Body of pancreas (tissue), 4 donors: ENCODE data around the gene HERC2. TPM values are rescaled to one million over a fixed set of nuclear protein-coding genes. Genes with fewer than 3 reads are reported as not detected.

ENCODE experiments used
- ATAC-seq: fragments of 150-250 bp; one replicate; pipeline ENCODE4 v1.9.1; 2016
- DNase-seq, 4 donors: peaks; one replicate each; pipeline ENCODE4 v3.0.0-alpha.2; 2019
- H3K27ac ChIP-seq, 4 donors: fragments of 200-600 bp; sonication (generic); 1 replicate in 3 of 4; 2 replicates in 1 of 4; pipeline versions ENCODE4 v1.5.1 to v1.6.1; 2016 to 2019; ENCODE audit warnings: mild to moderate bottlenecking in 1 of 4, mixed read lengths in 1 of 4, moderate library complexity in 1 of 4
- H3K27me3 ChIP-seq, 2 donors: fragments of 200-600 bp; sonication (generic); one replicate each; pipeline ENCODE4 v1.6.0; 2016; ENCODE audit warnings: mild to moderate bottlenecking in 1 of 2
- H3K36me3 ChIP-seq, 2 donors: fragments of 200-600 bp; sonication (generic); replicated peaks in 1 of 2; 2 replicates each; pipeline ENCODE4 v1.5.1; 2016; ENCODE audit warnings: low read depth in 2 of 2; ENCODE audit not compliant: insufficient read depth in 1 of 2
- H3K4me1 ChIP-seq: fragments of 200-600 bp; sonication (generic); one replicate; pipeline ENCODE4 v1.6.0; 2016
- H3K4me3 ChIP-seq, 2 donors: fragments of 200-600 bp; sonication (generic); 1 replicate in 1 of 2; 2 replicates in 1 of 2; pipeline ENCODE4 v1.5.1; 2016 to 2019
- H3K9me3 ChIP-seq, 3 donors: fragments of 200-600 bp; sonication (generic); 1 replicate in 2 of 3; 2 replicates in 1 of 3; pipeline ENCODE4 v1.5.1; 2016
- CTCF ChIP-seq, 7 experiments: fragments of 450-650 bp in 4 of 7; fragments of 200-600 bp in 3 of 7; sonication (generic) in 3 of 7; IDR thresholded peaks; one replicate each; pipeline ENCODE4 v1.5.1; 2016 to 2019; ENCODE audit warnings: antibody characterized with exemption in 7 of 7
- POLR2A ChIP-seq, 3 donors: fragments of 450-650 bp; IDR thresholded peaks; one replicate each; pipeline ENCODE4 v1.6.1; 2016; ENCODE audit warnings: antibody characterized with exemption in 3 of 3, mild to moderate bottlenecking in 2 of 3
- WGBS, 2 donors: methylation state at CpG; one replicate each; pipeline ENCODE4 v1.1.5; 2017; 5-methylcytosine and 5-hydroxymethylcytosine counted together
- intact Hi-C: fragments of 100-400 bp; cut with DNase I; formaldehyde crosslinking; loops from one replicate; pipeline ENCODE4 v1.15.1; 2023
- total RNA-seq, 2 donors: library from RNA; depleted of rRNA; stranded (reverse); fragments of >200 nt; gene quantifications; one replicate each; pipeline ENCODE4 v1.1.0, GENCODE V29; 2016

Gene HERC2
- total RNA-seq, 2 donors from 2014 or later, result 36.3 to 76.5 TPM

GRCh38 chr15:28114721-28115622, 207.0 kb downstream of the HERC2 start:
- Histone ChIP-seq H3K27me3 (no peaks in the 10 kb centered on the region), H3K4me3 (no peak overlapping the region), H3K27ac (no peak overlapping the region), H3K9me3 (no peaks in the 10 kb centered on the region), H3K36me3 (peaks cover 0 to 26% of the 10 kb centered on the region in 2 donors), H3K4me1 (no peaks in the 10 kb centered on the region)
- intact Hi-C loops, result loop anchor here (10.0 kb wide), 1 partner anchor 1220 kb away; no protein-coding TSS in a partner anchor
- ATAC-seq (no peak), DNase-seq (no peak)
- 94 to 97% methylated on average over 18 to 23 of the region's 23 CpGs for WGBS, 2 donors
- TF ChIP-seq POLR2A (IDR thresholded peaks at IDR 0.05) (no peak), CTCF (IDR thresholded peaks at IDR 0.05) (no peak)

DNA sequence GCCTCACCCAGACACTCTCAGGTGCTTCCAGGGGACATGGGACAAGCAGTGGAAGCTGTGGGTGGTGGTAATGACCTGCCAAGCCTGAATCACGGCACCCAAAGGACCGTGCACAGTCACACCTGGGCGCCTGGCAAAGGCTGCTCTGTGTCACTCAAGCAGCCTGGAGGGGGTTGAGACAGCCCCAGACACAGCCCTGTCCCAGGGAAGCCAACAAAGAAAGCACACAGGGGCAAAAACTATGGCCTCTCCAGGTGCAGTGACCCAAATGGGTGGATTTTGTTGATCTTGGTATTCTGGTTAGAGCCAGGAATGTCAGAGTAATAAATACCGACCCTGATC, 207.9 kb downstream of the HERC2 start:
- ATAC-seq, result no peak
- DNase-seq, result no peak

DNA sequence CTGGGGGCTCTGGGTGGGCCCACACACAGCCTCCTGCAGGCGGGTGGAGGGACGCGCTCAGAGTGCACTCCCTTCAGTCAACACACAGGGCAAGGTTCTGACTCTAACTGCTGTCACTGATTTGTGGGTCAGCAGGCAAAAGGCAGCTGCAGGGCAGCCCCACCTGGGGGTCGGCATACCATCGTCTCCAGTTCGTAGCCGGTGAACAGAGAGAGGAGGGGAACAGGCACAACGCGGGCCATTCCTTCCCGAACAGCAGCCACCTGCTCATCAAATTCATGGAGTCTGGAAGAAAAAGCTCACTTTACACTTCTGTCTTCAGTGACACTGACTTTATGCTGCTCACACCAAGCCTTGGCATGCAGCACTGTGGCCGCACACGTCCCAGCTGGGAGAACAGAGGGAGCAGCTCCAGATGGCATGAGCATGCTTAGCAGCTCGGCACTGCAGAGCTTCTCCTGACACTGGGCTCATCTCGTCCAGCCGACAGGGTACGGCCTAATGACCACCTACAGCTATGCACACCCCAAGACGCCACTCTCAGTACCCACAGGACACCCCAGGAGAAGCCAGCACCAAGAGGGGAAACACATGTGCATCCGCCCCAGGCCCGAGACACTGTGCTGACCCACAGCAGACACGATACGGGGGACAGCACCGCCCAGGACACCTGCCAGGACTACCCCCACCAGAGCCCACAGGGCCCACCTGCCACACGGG, 208.4 kb downstream of the HERC2 start:
- intact Hi-C loops, result loop anchor here (10.0 kb wide), 1 partner anchor 1219 kb away; no protein-coding TSS in a partner anchor

More for the DNA sequence above, 207.9 kb downstream of the HERC2 start:
- H3K9me3 ChIP-seq, result no peaks in the 10 kb centered on the region
- H3K4me3 ChIP-seq, result no peak overlapping the region
- intact Hi-C loops, result loop anchor here (10.0 kb wide), 1 partner anchor 1219 kb away; no protein-coding TSS in a partner anchor
- TF ChIP-seq CTCF (IDR thresholded peaks at IDR 0.05) (no peak), POLR2A (IDR thresholded peaks at IDR 0.05) (no peak)
- no peaks in the 10 kb centered on the region for H3K27me3 ChIP-seq
- H3K36me3 ChIP-seq, result peaks cover 0 to 26% of the 10 kb centered on the region in 2 donors
- no peak overlapping the region for H3K27ac ChIP-seq
- 81 to 100% methylated on average over 1 to 4 of the region's 4 CpGs for WGBS, 2 donors
- no peaks in the 10 kb centered on the region for H3K4me1 ChIP-seq

DNA sequence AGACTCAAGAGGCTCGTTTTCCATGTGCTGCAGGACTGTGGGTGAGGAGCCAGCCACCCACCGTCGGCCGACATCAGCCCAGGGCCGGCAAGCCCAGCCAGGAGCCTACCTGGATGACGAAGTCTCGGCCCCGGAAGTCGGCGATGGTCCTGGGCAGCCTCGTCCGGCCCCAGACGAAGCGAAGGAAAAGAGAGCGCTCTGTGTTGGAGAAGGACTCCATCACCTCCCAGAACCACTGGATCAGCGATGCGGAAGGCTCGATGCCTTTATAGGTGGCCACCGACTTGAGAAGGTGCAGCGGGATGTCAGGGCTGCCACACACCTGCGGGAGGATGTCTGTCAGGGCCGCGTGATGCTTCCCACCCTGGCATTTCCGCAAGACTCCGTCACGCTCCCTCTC, 209.0 kb downstream of the HERC2 start:
- no peaks in the 10 kb centered on the region for H3K27me3 ChIP-seq
- H3K36me3 ChIP-seq, result peaks cover 0 to 24% of the 10 kb centered on the region in 2 donors
- H3K27ac ChIP-seq, result no peak overlapping the region
- ATAC-seq, result no peak
- DNase-seq, result no peak
- WGBS, 2 donors, result 90 to 94% methylated on average over 22 to 26 of the region's 26 CpGs
- H3K4me3 ChIP-seq, result no peak overlapping the region
- H3K4me1 ChIP-seq, result no peaks in the 10 kb centered on the region
- intact Hi-C loops, result loop anchor here (10.0 kb wide), 1 partner anchor 1218 kb away; no protein-coding TSS in a partner anchor
- no peak for TF ChIP-seq POLR2A (IDR thresholded peaks at IDR 0.05)
- no peak for TF ChIP-seq CTCF (IDR thresholded peaks at IDR 0.05)
- no peaks in the 10 kb centered on the region for H3K9me3 ChIP-seq

More for the DNA sequence above, 208.4 kb downstream of the HERC2 start:
- H3K36me3 ChIP-seq, result peaks cover 0 to 25% of the 10 kb centered on the region in 2 donors
- DNase-seq (no peak), ATAC-seq (no peak)
- H3K4me1 ChIP-seq, result no peaks in the 10 kb centered on the region
- no peaks in the 10 kb centered on the region for H3K9me3 ChIP-seq
- WGBS, 2 donors, result 94 to 99% methylated on average over 17 to 21 of the region's 23 CpGs
- H3K4me3 ChIP-seq, result no peak overlapping the region
- no peaks in the 10 kb centered on the region for H3K27me3 ChIP-seq
- no peak overlapping the region for H3K27ac ChIP-seq
- TF ChIP-seq CTCF (IDR thresholded peaks at IDR 0.05) (no peak), POLR2A (IDR thresholded peaks at IDR 0.05) (no peak)
